ENCODE measurements around the gene PLBD2.

Gene PLBD2

DNA sequence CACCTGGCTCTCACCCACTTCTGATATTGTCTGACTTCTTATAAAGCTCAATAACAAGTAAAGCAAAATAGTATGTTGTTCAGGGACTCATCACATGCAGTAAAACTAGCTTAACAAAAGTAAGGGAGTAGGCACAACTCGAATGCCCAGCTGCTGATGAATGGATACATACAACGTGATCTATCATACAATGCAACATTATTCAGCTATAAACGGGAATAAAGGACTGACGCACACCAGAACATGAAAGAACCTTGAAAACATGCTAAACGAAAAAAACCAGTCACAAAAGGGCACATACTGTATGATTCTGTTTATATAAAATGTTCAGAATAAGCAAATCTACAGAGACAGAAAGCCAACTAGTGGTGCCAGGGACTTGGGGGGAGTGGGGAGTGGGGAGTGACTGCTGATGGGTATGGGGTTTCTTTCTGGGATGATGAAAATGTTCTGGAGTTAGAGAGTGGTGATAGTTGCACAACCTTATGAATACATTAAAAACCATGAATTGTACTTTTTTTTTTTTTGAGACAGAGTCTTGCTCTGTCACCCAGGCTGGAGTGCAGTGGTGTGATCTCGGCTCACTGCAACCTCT lies 11.1 kb downstream of the PLBD2 start:
- no peak for DNase-seq (ENCODE audit: low read depth in 1 of 2, low spot score in 1 of 2)

GRCh38 chr12:113370923-113371682 lies 12.7 kb downstream of the PLBD2 start:
- no peak for DNase-seq (ENCODE audit: low read depth in 1 of 2, low spot score in 1 of 2)

- no peak for DNase-seq (ENCODE audit: low read depth in 1 of 2, low spot score in 1 of 2)
These were observed 13.4 kb downstream of the PLBD2 start for GRCh38 chr12:113371808-113372207.

- DNase-seq (ENCODE audit: low read depth in 1 of 2, low spot score in 1 of 2): no peak
These were observed 14.0 kb downstream of the PLBD2 start for GRCh38 chr12:113372371-113372770.

DNA sequence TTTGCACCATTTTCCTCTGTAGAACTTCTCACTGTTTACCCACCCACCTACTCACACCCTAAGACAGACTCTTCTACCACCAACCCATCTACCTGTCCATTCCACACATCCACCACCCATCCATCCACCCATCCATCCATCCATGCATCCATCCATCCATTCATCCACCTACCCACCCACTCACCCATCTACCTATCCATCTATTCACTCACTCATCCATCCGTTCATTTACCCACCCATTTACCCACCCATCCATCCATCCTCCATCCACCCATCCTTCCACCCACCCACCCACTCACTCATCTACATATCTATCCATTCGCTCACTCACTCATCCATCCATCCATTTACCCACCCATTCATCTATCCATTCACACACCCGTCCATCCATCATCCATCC lies 15.1 kb downstream of the PLBD2 start:
- no peak for DNase-seq (ENCODE audit: low read depth in 1 of 2, low spot score in 1 of 2)

DNA sequence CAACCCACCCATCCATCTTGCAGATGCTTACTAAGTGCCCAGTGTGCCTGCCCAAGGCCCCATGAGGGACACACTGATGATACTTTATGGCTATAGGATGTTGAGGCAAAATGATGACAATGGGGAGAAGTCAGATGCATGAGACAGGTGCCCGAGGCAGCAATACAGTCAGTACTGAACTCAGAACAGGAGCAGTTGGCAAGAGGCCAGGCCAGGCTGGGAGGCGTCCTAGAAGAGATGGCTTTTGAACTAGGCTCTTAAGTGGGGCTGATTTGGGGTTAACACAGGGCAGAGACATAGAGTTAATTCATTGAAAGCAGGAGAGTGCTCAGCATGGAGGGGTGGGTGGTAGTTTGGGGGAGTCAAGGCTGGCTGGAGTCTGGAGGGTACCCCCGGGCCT lies 15.6 kb downstream of the PLBD2 start:
- no peak for DNase-seq (ENCODE audit: low read depth in 1 of 2, low spot score in 1 of 2)

DNA sequence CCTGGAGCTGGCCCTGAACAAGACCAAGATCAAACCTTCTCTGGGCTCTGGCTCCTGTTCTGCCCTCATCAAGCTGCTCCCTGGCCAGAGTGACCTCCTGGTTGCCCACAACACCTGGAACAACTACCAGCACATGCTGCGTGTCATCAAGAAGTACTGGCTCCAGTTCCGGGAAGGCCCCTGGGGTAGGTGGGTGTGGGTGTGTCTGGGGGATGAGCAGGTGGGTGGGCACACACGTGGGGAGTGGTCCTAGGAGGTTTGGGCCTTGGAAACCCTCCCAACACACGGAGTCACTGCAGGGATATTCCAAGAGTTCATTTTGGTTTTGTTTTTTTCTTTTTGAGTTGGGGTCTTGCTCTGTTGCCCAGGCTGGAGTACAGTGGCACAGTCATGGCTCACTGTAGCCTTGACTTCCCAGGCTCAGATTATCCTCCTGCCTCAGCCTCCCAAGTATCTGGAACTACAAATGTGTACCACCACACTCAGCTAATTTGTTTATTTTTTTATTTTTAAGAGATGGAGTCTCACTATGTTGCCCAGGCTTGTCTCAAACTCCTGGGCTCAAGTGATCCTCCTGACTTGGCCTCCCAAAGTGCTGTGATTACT lies 16.5 kb downstream of the PLBD2 start:
- DNase-seq (ENCODE audit: low read depth in 1 of 2, low spot score in 1 of 2): no peak

GRCh38 chr12:113378291-113378690 lies 19.9 kb downstream of the PLBD2 start:
- no peak for DNase-seq (ENCODE audit: low read depth in 1 of 2, low spot score in 1 of 2)

DNA sequence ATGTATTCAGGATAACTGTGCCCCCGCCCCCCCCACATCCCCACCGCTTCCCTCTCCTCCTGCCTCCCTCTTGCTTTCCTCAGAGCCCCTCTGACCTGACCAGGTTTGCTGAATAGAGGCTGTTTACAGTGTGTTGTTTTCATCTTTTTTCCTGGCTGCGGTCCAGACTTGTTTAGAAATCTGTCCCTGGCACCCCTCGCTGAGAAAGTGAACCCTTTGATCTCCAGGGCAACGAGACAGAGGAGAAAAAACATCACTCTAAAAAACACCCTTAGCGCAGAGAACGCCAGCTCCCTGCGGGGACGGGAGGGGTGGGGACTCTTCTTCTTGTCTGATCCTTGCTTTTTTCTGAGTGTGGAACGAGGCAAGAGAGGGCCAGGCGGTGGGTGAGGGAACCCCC lies 22.8 kb downstream of the PLBD2 start:
- DNase-seq (ENCODE audit: low read depth in 1 of 2, low spot score in 1 of 2): no peak

DNA sequence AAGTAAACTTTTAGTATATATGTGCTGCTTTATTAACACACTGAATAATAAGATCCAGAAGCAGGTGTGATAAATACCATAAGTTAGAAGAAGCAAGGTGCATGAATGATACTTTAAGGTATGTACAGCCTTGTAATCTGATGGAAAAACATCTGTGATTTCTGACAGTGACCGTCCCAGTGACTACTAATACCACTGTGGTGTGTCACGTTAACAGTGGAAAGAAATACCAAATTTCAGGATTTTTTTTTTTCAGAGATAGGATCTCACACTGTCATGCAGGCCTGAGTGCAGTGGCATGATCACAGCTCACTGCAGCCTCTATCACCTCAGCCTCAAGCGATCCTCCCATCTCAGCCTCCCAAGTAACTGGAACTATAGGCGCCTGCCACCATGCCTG lies 23.8 kb downstream of the PLBD2 start:
- DNase-seq (ENCODE audit: low read depth in 1 of 2, low spot score in 1 of 2): no peak

GRCh38 chr12:113384778-113385177 lies 26.4 kb downstream of the PLBD2 start:
- no peak for DNase-seq (ENCODE audit: low read depth in 1 of 2, low spot score in 1 of 2)

DNA sequence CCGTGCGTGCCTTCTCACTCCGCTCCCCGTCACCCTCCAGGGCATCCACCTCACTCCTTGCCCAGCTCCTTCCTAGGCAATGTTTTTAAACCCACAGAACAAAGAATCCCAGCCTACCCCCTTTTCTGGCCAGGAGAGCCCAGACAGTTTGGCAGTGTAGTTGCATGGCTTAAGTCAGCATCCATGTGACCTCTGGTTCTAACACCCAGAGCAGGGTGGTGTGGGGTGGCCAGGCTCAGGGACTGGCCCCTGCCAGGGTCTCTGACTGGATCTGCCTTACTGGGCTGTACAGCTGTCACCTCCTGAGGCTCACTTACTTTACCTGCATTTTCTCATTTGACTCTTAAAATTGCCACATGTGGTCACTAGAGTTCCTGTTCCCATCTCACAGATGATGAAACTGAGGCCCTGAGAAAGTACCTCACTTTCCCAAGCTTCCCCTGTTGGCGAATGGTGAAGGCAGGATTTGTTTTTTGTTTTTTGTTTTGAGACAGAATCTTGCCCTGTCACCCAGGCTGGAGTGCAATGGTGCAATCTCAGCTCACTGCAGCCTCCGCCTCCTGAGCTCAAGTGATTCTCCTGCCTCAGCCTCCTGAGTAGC lies 27.0 kb downstream of the PLBD2 start:
- no peak for DNase-seq (ENCODE audit: low read depth in 1 of 2, low spot score in 1 of 2)

DNA sequence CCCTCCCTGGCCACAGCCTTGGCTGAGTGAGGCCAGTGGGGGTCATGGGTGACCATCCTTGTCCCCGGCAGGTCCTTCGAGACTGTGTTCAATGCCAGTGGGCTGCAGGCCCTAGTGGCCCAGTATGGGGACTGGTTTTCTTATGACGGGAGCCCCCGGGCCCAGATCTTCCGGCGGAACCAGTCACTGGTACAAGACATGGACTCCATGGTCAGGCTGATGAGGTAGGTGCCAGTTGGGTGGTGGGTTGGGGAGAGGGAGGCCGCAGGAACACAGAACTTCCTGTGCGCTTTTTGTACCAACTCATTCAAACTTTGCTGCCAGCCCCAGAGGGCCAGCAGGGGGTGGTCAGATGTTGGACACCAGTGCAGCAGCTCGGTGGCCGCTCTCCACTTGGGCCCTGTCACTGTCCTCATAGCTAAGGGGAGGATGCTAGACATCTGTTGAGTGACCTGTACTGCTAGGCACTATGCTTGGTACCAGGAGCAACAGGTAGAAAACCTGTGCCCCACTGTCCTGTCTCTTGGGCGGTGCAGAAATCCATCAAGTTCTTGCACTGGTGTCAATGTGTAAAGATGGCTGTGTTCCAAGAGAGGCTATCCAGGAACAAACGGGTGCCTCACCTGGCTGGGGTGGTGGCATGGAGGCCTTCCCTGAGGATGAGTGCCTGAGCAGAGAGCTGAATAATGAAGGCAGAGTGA lies 28.6 kb downstream of the PLBD2 start:
- no peak for DNase-seq (ENCODE audit: low read depth in 1 of 2, low spot score in 1 of 2)

DNA sequence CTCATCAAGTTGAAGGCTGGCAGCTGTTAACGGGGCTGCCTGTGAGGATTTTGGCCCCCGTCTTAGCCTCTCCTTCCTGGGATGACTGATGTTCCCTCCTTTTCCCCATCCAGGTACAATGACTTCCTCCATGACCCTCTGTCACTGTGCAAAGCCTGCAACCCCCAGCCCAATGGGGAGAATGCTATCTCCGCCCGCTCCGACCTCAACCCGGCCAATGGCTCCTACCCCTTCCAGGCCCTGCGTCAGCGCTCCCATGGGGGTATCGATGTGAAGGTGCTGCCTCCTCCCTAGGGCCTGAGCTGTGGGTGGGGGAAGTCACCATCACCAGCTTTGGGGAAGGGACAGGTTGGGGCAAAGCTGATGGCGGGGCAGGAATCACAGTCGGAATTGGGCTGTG lies 29.2 kb downstream of the PLBD2 start:
- DNase-seq (ENCODE audit: low read depth in 1 of 2, low spot score in 1 of 2): no peak

DNA sequence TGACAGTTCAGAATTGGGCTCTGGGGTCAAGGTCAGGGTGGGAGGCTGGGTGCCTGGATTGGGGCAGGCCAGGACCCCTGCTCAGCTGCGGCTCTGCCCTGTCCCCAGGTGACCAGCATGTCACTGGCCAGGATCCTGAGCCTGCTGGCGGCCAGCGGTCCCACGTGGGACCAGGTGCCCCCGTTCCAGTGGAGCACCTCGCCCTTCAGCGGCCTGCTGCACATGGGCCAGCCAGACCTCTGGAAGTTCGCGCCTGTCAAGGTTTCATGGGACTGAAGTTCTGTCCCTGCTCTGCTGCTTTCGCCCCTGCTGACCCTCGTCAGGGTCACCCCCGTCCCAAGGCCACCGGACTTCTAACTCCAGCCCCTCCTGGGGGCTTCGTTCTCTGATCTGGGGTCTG lies 30.0 kb downstream of the PLBD2 start:
- DNase-seq (ENCODE audit: low read depth in 1 of 2, low spot score in 1 of 2): no peak

GRCh38 chr12:113390064-113391043 lies 32.0 kb downstream of the PLBD2 start:
- DNase-seq (ENCODE audit: low read depth in 1 of 2, low spot score in 1 of 2): no peak

- no peak for DNase-seq (ENCODE audit: low read depth in 1 of 2, low spot score in 1 of 2)
These were observed 32.8 kb downstream of the PLBD2 start for GRCh38 chr12:113391145-113391544.

- DNase-seq (ENCODE audit: low read depth in 1 of 2, low spot score in 1 of 2): no peak
These were observed 33.4 kb downstream of the PLBD2 start for GRCh38 chr12:113391650-113392337.

DNA sequence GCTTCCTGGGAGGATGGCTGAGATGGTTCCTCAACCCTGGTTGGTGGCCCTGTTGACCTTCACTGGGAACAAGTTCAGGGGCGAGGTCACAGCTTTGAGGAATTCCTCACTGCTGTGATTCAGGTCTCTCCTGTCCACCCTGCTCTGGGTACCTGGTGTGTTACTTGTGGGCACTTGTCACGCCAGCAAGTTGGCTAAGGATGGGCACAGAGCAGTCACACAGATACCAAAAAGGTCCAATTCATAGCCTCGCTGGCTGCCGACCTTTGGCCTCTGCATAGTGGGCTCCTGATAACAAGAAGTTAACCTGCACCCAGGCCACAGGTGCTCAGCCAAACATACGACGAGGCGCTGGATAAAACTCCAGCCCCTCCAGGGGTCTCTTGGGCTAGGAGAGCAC lies 34.1 kb downstream of the PLBD2 start:
- no peak for DNase-seq (ENCODE audit: low read depth in 1 of 2, low spot score in 1 of 2)
